IMR-90 (cell line): ENCODE data around the gene OSER1. TPM values are rescaled to one million over a fixed set of nuclear protein-coding genes. Genes with fewer than 3 reads are reported as not detected.

Source experiments
- ATAC-seq: fragments of 200-7000 bp; cut with Tn5 transposase; 2 replicates; pipeline ENCODE4 v1.9.1; 2020; ENCODE audit warnings: low read depth, mild to moderate bottlenecking, moderate library complexity
- BruUV-seq: library from RNA; stranded (reverse); fragments of 400-500 nt; replicated peaks from 2 replicates; lab custom pipeline; 2021; lab: Mats Ljungman, UMichigan
- CTCF ChIA-PET: fragments of 300-600 bp; formaldehyde crosslinking; extraction: SDS; loops from one replicate; lab custom pipeline; 2021; ENCODE audit warnings: antibody characterized with exemption; lab: Yijun Ruan, JAX
- POLR2A ChIA-PET: fragments of 300-600 bp; sonication (Branson Sonifier 250); formaldehyde crosslinking; loops from one replicate; lab custom pipeline; 2022; ENCODE audit warnings: antibody characterized with exemption; ENCODE audit not compliant: unreplicated experiment; lab: Charles Lee
- DNase-seq: peaks from one replicate; pipeline ENCODE4 v3.0.0; 2013
- H2AFZ ChIP-seq: replicated peaks from 2 replicates; pipeline ENCODE3; 2013; ENCODE audit warnings: low read length, mild to moderate bottlenecking; ENCODE audit not compliant: poor library complexity
- H2AK5ac ChIP-seq: 2 replicates; pipeline ENCODE4 v1.6.1; 2013; ENCODE audit warnings: low read depth, low read length, inconsistent platforms
- H2AK9ac ChIP-seq: replicated peaks from 2 replicates; pipeline ENCODE3; 2013; ENCODE audit warnings: mild to moderate bottlenecking, low read depth, low read length, moderate library complexity; ENCODE audit not compliant: poor library complexity
- H2BK120ac ChIP-seq: 2 replicates; pipeline ENCODE4 v1.6.1; 2013; ENCODE audit warnings: low read depth, low read length, inconsistent platforms
- H2BK15ac ChIP-seq: 3 replicates; pipeline ENCODE4 v1.6.1; 2013; ENCODE audit warnings: low read depth, low read length, inconsistent platforms
- H2BK20ac ChIP-seq: 2 replicates; pipeline ENCODE4 v1.6.1; 2013; ENCODE audit warnings: low read depth, mild to moderate bottlenecking, inconsistent platforms, low read length, moderate library complexity
- H2BK5ac ChIP-seq: 2 replicates; pipeline ENCODE4 v1.6.1; 2013; ENCODE audit warnings: mild to moderate bottlenecking, low read depth, low read length, inconsistent platforms; ENCODE audit not compliant: poor library complexity, severe bottlenecking
- H3K14ac ChIP-seq: replicated peaks from 2 replicates; pipeline ENCODE4 v1.6.1; 2013; ENCODE audit warnings: low read depth, low read length, inconsistent platforms
- H3K18ac ChIP-seq: 2 replicates; pipeline ENCODE4 v1.6.1; 2013; ENCODE audit warnings: low read depth, low read length, control low read depth
- H3K23ac ChIP-seq: 2 replicates; pipeline ENCODE4 v1.6.1; 2013; ENCODE audit warnings: low read depth, low read length, inconsistent platforms
- H3K27ac ChIP-seq: 2 replicates; pipeline ENCODE4 v1.5.1; 2013; ENCODE audit warnings: mild to moderate bottlenecking, control low read depth, low read length; ENCODE audit not compliant: insufficient read depth
- H3K27me3 ChIP-seq: 2 replicates; pipeline ENCODE4 v1.6.1; 2013; ENCODE audit warnings: low read length; ENCODE audit not compliant: control insufficient read depth, insufficient read depth
- H3K36me3 ChIP-seq: 2 replicates; pipeline ENCODE4 v1.6.1; 2013; ENCODE audit warnings: low read length, mixed read lengths; ENCODE audit not compliant: control insufficient read depth, insufficient read depth
- H3K4ac ChIP-seq: 2 replicates; pipeline ENCODE4 v1.6.1; 2013; ENCODE audit warnings: low read depth, low read length, inconsistent platforms
- H3K4me1 ChIP-seq: 2 replicates; pipeline ENCODE4 v1.6.1; 2013; ENCODE audit warnings: low read length, mixed read lengths; ENCODE audit not compliant: control insufficient read depth, insufficient read depth
- H3K4me2 ChIP-seq: 2 replicates; pipeline ENCODE4 v1.6.1; 2013; ENCODE audit warnings: low read depth, mild to moderate bottlenecking, control low read depth, low read length, moderate library complexity
- H3K4me3 ChIP-seq: 2 replicates; pipeline ENCODE4 v1.5.1; 2013; ENCODE audit warnings: low read depth, mild to moderate bottlenecking, control low read depth, low read length, moderate library complexity; ENCODE audit not compliant: insufficient read depth
- H3K56ac ChIP-seq: 2 replicates; pipeline ENCODE4 v1.6.1; 2013; ENCODE audit warnings: low read length, inconsistent platforms; ENCODE audit not compliant: insufficient read depth; ENCODE audit errors: extremely low read depth
- H3K79me1 ChIP-seq, 2 experiments: 2 replicates each; pipeline ENCODE4 v1.6.1; 2013; ENCODE audit warnings: low read length in 2 of 2, inconsistent platforms in 1 of 2, low read depth in 1 of 2
- H3K9ac ChIP-seq: 2 replicates; pipeline ENCODE4 v1.6.1; 2013; ENCODE audit warnings: low read depth, low read length, control low read depth
- H3K9me1 ChIP-seq: 2 replicates; pipeline ENCODE4 v1.6.1; 2013; ENCODE audit warnings: low read length, inconsistent platforms; ENCODE audit not compliant: insufficient read depth
- H3K9me3 ChIP-seq: 2 replicates; pipeline ENCODE4 v1.6.1; 2013; ENCODE audit warnings: low read length; ENCODE audit not compliant: control insufficient read depth, insufficient read depth
- H4K20me1 ChIP-seq: 2 replicates; pipeline ENCODE4 v1.6.1; 2013; ENCODE audit warnings: low read length, inconsistent platforms; ENCODE audit not compliant: insufficient read depth
- H4K5ac ChIP-seq: 2 replicates; pipeline ENCODE4 v1.6.1; 2013; ENCODE audit warnings: mild to moderate bottlenecking, low read depth, low read length, control low read depth
- H4K8ac ChIP-seq, 2 experiments: 2 replicates each; pipeline ENCODE4 v1.6.1; 2013; ENCODE audit warnings: low read depth in 2 of 2, low read length in 2 of 2, control low read depth in 1 of 2, inconsistent platforms in 1 of 2
- H4K91ac ChIP-seq: 2 replicates; pipeline ENCODE4 v1.6.1; 2013; ENCODE audit warnings: low read depth, low read length, inconsistent platforms; ENCODE audit not compliant: insufficient read depth
- BHLHE40 ChIP-seq: fragments of 150-350 bp; IDR thresholded peaks from 2 replicates; pipeline ENCODE4 v1.6.1; 2016; ENCODE audit warnings: mild to moderate bottlenecking, low read depth, low read length
- CHD1 ChIP-seq: IDR thresholded peaks from 2 replicates; pipeline ENCODE4 v1.6.1; 2012; ENCODE audit warnings: low read depth, low read length, improper control_type of control experiment
- MAFK ChIP-seq: IDR thresholded peaks from 2 replicates; pipeline ENCODE4 v1.6.1; 2012; ENCODE audit warnings: low read depth, low read length, improper control_type of control experiment
- MAZ ChIP-seq: IDR thresholded peaks from 2 replicates; pipeline ENCODE4 v1.6.1; 2012; ENCODE audit warnings: low read depth, mild to moderate bottlenecking, low read length, improper control_type of control experiment, moderate library complexity, borderline replicate concordance
- RFX5 ChIP-seq: IDR thresholded peaks from 2 replicates; pipeline ENCODE4 v1.8.0; 2012; ENCODE audit warnings: low read depth, mild to moderate bottlenecking, low read length, moderate library complexity
- SMC3 ChIP-seq: fragments of 150-350 bp; IDR thresholded peaks from 2 replicates; pipeline ENCODE4 v1.6.1; 2016; ENCODE audit warnings: low read depth, mild to moderate bottlenecking, antibody characterized with exemption, low read length, moderate library complexity
- WGBS, 2 experiments: methylation state at CpG; one replicate each; pipeline versions ENCODE4 v1.1.5 to v1.1.7; 2013; ENCODE audit warnings: missing lambda C conversion rate in 2 of 2; ENCODE audit not compliant: insufficient read length in 1 of 2; ENCODE audit errors: extremely low coverage in 2 of 2; 5-methylcytosine and 5-hydroxymethylcytosine counted together
- dilution Hi-C: fragments of 300-500 bp; cut with HindIII; formaldehyde crosslinking; loops from one replicate; pipeline ENCODE4 v1.14.3; 2018; ENCODE audit warnings: low sequenced_read_pairs; ENCODE audit not compliant: unreplicated experiment
- in situ Hi-C: fragments of 300-500 bp; cut with MboI; formaldehyde crosslinking; loops from 3 replicates; pipeline ENCODE4 v1.14.3; 2019; ENCODE audit warnings: low sequenced_read_pairs, inconsistent platforms, mixed read lengths
- intact Hi-C: fragments of 100-400 bp; cut with micrococcal nuclease; formaldehyde crosslinking; loops from 2 replicates; pipeline ENCODE4 v1.10.0; 2022
- polyA plus RNA-seq, 3 experiments: library from polyadenylated mRNA; depleted of rRNA; stranded (reverse); fragments of >200 nt; gene quantifications; 2 replicates each; pipeline ENCODE4 v1.2.3, GENCODE V29; 2012; ENCODE audit warnings: low replicate concordance in 1 of 3
- total RNA-seq: library from RNA; depleted of rRNA; stranded (reverse); fragments of >200 nt; gene quantifications from 2 replicates; pipeline ENCODE4 v1.2.3, GENCODE V29; 2012

Gene OSER1
- total and polyA plus RNA-seq, 2 of the 4 experiments (the other 2 are of a cell fraction): 32.6 to 70.6 TPM

- Histone ChIP-seq H3K18ac (peak overlapping the region; percentile 30; the same call in 1 of the 2 replicates), H3K27ac (peak overlapping the region; percentile 83), H2BK20ac (0 out of 2 replicates have a peak overlapping the region, but pooled peaks have one; percentile 2), H2AFZ (peak overlapping the region; percentile 90), H4K8ac (peak overlapping the region; percentile 87 to 96; a peak in 3 of 4 replicates), H2BK15ac (peak overlapping the region; percentile 54; the same call in 2 of the 3 replicates), H3K4me1 (peaks cover 13% of the 10 kb centered on the region), H3K9ac (peak overlapping the region; percentile 54), H4K5ac (peak overlapping the region; percentile 20), H3K23ac (peak overlapping the region; percentile 54; the same call in 1 of the 2 replicates), H2AK9ac (peak overlapping the region; percentile 83), H3K27me3 (no peaks in the 10 kb centered on the region), H4K91ac (peak overlapping the region; percentile 96), H3K79me1 (peaks cover 0 to 19% of the 10 kb centered on the region in 2 experiments; a peak in 1 of 4 replicates), H3K36me3 (no peaks in the 10 kb centered on the region), H3K9me3 (no peaks in the 10 kb centered on the region), H2BK120ac (peak overlapping the region; percentile 98), H4K20me1 (no peaks in the 10 kb centered on the region), H3K9me1 (peaks cover 16% of the 10 kb centered on the region), H3K14ac (peak overlapping the region; percentile 50), H3K4ac (peak overlapping the region; percentile 98), H3K4me2 (peak overlapping the region; percentile 57), H2BK5ac (peak overlapping the region; percentile 90), H3K4me3 (peak overlapping the region; percentile 22), H3K56ac (peak overlapping the region; percentile 82; the same call in 1 of the 2 replicates), H2AK5ac (peak overlapping the region; percentile 82; the same call in 1 of the 2 replicates)
- peak; percentile 8; the same call in 1 of the 2 replicates for ATAC-seq
- no TSS peak for BruUV-seq
- ChIA-PET CTCF (interaction anchor here (5.6 kb wide), 1 partner anchor 71 kb away, joined by 67 read pairs; no protein-coding TSS in a partner anchor), POLR2A (interaction anchor here (1.2 kb wide), 1 partner anchor 50 kb away, joined by 5 read pairs; no protein-coding TSS in a partner anchor)
- TF ChIP-seq BHLHE40 (no peak), RFX5 (no peak), MAFK (no peak), MAZ (no peak), CHD1 (no peak), SMC3 (no peak)
- dilution Hi-C loops (no loop called here), in situ Hi-C loops (loop anchor here (5.0 kb wide), 1 partner anchor 69 kb away; no protein-coding TSS in a partner anchor), intact Hi-C loops (no loop called here)
- no CpG with 5 or more reads among the region's 14 CpGs for WGBS, 2 experiments
- no peak for DNase-seq
Observed at GRCh38 chr20:44186674-44187053, 23.9 kb downstream of the OSER1 start.
